H1 (cell line): ENCODE measurements around the gene RTEL1. TPM values are rescaled to one million over a fixed set of nuclear protein-coding genes. Genes with fewer than 3 reads are reported as not detected.

Experiments used
- CTCF ChIA-PET: fragments of 300-600 bp; sonication (Branson Sonifier 250); formaldehyde crosslinking; loops from one replicate; lab custom pipeline; 2021; ENCODE audit not compliant: partially characterized antibody; lab: Charles Lee
- POLR2A ChIA-PET: fragments of 300-600 bp; sonication (Branson Sonifier 250); formaldehyde crosslinking; loops from one replicate; lab custom pipeline; 2021; ENCODE audit warnings: inconsistent platforms; ENCODE audit not compliant: partially characterized antibody; lab: Charles Lee
- DNase-seq, 2 experiments: peaks; one replicate each; pipeline versions ENCODE4 v3.0.0 to v3.0.0-alpha.2; 2010 to 2022; ENCODE audit warnings: low spot score in 2 of 2, low read depth in 1 of 2, mixed read lengths in 1 of 2
- FAIRE-seq: peaks from 2 replicates; lab custom pipeline; 2011; peaks lifted over from hg19 to GRCh38; lab: Jason Lieb, UNC
- H2AFZ ChIP-seq: 2 replicates; pipeline ENCODE4 v1.8.1; 2012; ENCODE audit warnings: low read length, inconsistent platforms
- H2AK5ac ChIP-seq: 2 replicates; pipeline ENCODE4 v1.6.1; 2013; ENCODE audit warnings: low read depth, low read length
- H2BK120ac ChIP-seq: replicated peaks from 2 replicates; pipeline ENCODE3; 2013; ENCODE audit warnings: low read depth, low read length, inconsistent platforms
- H2BK12ac ChIP-seq: 2 replicates; pipeline ENCODE4 v1.6.1; 2013; ENCODE audit warnings: low read depth, low read length
- H2BK15ac ChIP-seq: 2 replicates; pipeline ENCODE4 v1.6.1; 2013; ENCODE audit warnings: low read length
- H2BK20ac ChIP-seq: 2 replicates; pipeline ENCODE4 v1.6.1; 2013; ENCODE audit warnings: low read length
- H2BK5ac ChIP-seq: 2 replicates; pipeline ENCODE4 v1.6.1; 2013; ENCODE audit warnings: low read depth, low read length
- H3K14ac ChIP-seq: 2 replicates; pipeline ENCODE4 v1.6.1; 2013; ENCODE audit warnings: inconsistent platforms; ENCODE audit not compliant: insufficient read length
- H3K18ac ChIP-seq: 2 replicates; pipeline ENCODE4 v1.6.1; 2013; ENCODE audit warnings: low read length; ENCODE audit errors: extremely low read depth
- H3K23ac ChIP-seq: 2 replicates; pipeline ENCODE4 v1.6.1; 2013; ENCODE audit warnings: inconsistent platforms; ENCODE audit not compliant: insufficient read length
- H3K23me2 ChIP-seq: 2 replicates; pipeline ENCODE4 v1.6.1; 2013; ENCODE audit warnings: low read depth, low read length
- H3K27ac ChIP-seq: 2 replicates; pipeline ENCODE4 v1.6.1; 2011; ENCODE audit warnings: low read depth, low read length, inconsistent platforms
- H3K27me3 ChIP-seq, 4 experiments: replicated peaks in 1 of 4; 1 replicate in 1 of 4; 2 replicates in 3 of 4; pipeline versions ENCODE4 v1.6.1 to v1.8.1; 2011 to 2013; ENCODE audit warnings: low read length in 3 of 4, mild to moderate bottlenecking in 3 of 4, inconsistent platforms in 2 of 4, mixed read lengths in 2 of 4, moderate library complexity in 1 of 4; ENCODE audit not compliant: control insufficient read depth in 3 of 4, insufficient read depth in 3 of 4; ENCODE audit errors: extremely low read depth in 1 of 4
- H3K36me3 ChIP-seq, 4 experiments: 2 replicates each; pipeline versions ENCODE4 v1.6.1 to v1.8.1; 2011 to 2013; ENCODE audit warnings: mild to moderate bottlenecking in 4 of 4, low read length in 3 of 4, moderate library complexity in 2 of 4, control low read depth in 1 of 4, inconsistent platforms in 1 of 4; ENCODE audit not compliant: insufficient read depth in 4 of 4, control insufficient read depth in 2 of 4
- H3K4ac ChIP-seq: replicated peaks from 2 replicates; pipeline ENCODE3; 2013; ENCODE audit warnings: low read length, low read depth, mixed read lengths, inconsistent platforms; ENCODE audit not compliant: insufficient read length
- H3K4me1 ChIP-seq, 4 experiments: replicated peaks in 1 of 4; 1 replicate in 1 of 4; 2 replicates in 3 of 4; pipeline versions ENCODE4 v1.6.1 to v1.8.1; 2011 to 2013; ENCODE audit warnings: low read length in 3 of 4, inconsistent platforms in 2 of 4, mixed read lengths in 1 of 4; ENCODE audit not compliant: insufficient read depth in 4 of 4, control insufficient read depth in 3 of 4
- H3K4me2 ChIP-seq, 2 experiments: 2 replicates each; pipeline versions ENCODE4 v1.6.1 to v1.8.1; 2011 to 2013; ENCODE audit warnings: low read depth in 2 of 2, low read length in 2 of 2, control low read depth in 1 of 2, inconsistent platforms in 1 of 2, mild to moderate bottlenecking in 1 of 2; ENCODE audit not compliant: insufficient read depth in 1 of 2
- H3K4me3 ChIP-seq, 4 experiments: fragments of 200-600, 300-600 bp in 1 of 4; sonication (generic), shearing (Covaris generic), sonication (Bioruptor Twin) in 1 of 4; 2 replicates each; pipeline versions ENCODE4 v1.5.1 to v1.8.1; 2011 to 2016; ENCODE audit warnings: low read length in 4 of 4, low read depth in 3 of 4, control low read depth in 2 of 4, inconsistent platforms in 2 of 4, mild to moderate bottlenecking in 2 of 4, mixed read lengths in 1 of 4, moderate library complexity in 1 of 4; ENCODE audit not compliant: insufficient read depth in 2 of 4; ENCODE audit errors: extremely low read depth in 1 of 4
- H3K56ac ChIP-seq: replicated peaks from 2 replicates; pipeline ENCODE3; 2013; ENCODE audit warnings: low read depth, mild to moderate bottlenecking, mixed read lengths, low read length, inconsistent platforms; ENCODE audit not compliant: insufficient read length
- H3K79me1 ChIP-seq: 2 replicates; pipeline ENCODE4 v1.6.1; 2013; ENCODE audit warnings: low read depth, low read length, control low read depth
- H3K79me2 ChIP-seq, 2 experiments: 2 replicates each; pipeline versions ENCODE4 v1.6.1 to v1.8.1; 2012 to 2013; ENCODE audit warnings: low read length in 2 of 2, mild to moderate bottlenecking in 2 of 2, inconsistent platforms in 1 of 2; ENCODE audit not compliant: insufficient read depth in 2 of 2, control insufficient read depth in 1 of 2
- H3K9ac ChIP-seq, 4 experiments: replicated peaks in 1 of 4; 1 replicate in 1 of 4; 2 replicates in 3 of 4; pipeline versions ENCODE4 v1.6.1 to v1.8.1; 2011 to 2013; ENCODE audit warnings: low read depth in 3 of 4, low read length in 3 of 4, control low read depth in 2 of 4, mild to moderate bottlenecking in 2 of 4, moderate library complexity in 2 of 4, inconsistent platforms in 1 of 4; ENCODE audit errors: extremely low read depth in 1 of 4
- H3K9me3 ChIP-seq, 2 experiments: 2 replicates each; pipeline versions ENCODE4 v1.6.1 to v1.8.1; 2012 to 2013; ENCODE audit warnings: mild to moderate bottlenecking in 2 of 2, moderate library complexity in 2 of 2, control low read depth in 1 of 2, inconsistent platforms in 1 of 2, low read depth in 1 of 2, low read length in 1 of 2, mixed read lengths in 1 of 2; ENCODE audit not compliant: insufficient read depth in 2 of 2
- H4K20me1 ChIP-seq, 2 experiments: replicated peaks in 1 of 2; 2 replicates each; pipeline versions ENCODE3 to v1.8.1; 2011 to 2013; ENCODE audit warnings: inconsistent platforms in 2 of 2, low read length in 2 of 2, mild to moderate bottlenecking in 1 of 2; ENCODE audit not compliant: insufficient read depth in 2 of 2, control insufficient read depth in 1 of 2
- H4K5ac ChIP-seq: 2 replicates; pipeline ENCODE4 v1.6.1; 2013; ENCODE audit warnings: low read length, low read depth, mixed read lengths, inconsistent platforms; ENCODE audit not compliant: insufficient read length
- H4K8ac ChIP-seq: 2 replicates; pipeline ENCODE4 v1.8.0; 2013; ENCODE audit warnings: mild to moderate bottlenecking, moderate library complexity, low read length, inconsistent platforms; ENCODE audit not compliant: insufficient read depth; ENCODE audit errors: extremely low read depth
- H4K91ac ChIP-seq: replicated peaks from 2 replicates; pipeline ENCODE3; 2013; ENCODE audit warnings: low read length, mixed read lengths, inconsistent platforms; ENCODE audit not compliant: insufficient read length
- CTCF ChIP-seq, 3 experiments: IDR thresholded peaks; 1 replicate in 2 of 3; 2 replicates in 1 of 3; pipeline versions ENCODE4 v1.5.1 to v1.6.1; 2011; ENCODE audit warnings: low read length in 3 of 3, mild to moderate bottlenecking in 3 of 3, inconsistent platforms in 2 of 3, low read depth in 1 of 3, moderate library complexity in 1 of 3; ENCODE audit not compliant: insufficient read depth in 1 of 3; ENCODE audit errors: control extremely low read depth in 1 of 3
- EGR1 ChIP-seq: IDR thresholded peaks from 2 replicates; pipeline ENCODE4 v1.6.1; 2011; ENCODE audit warnings: low read depth, low read length, borderline replicate concordance
- EP300 ChIP-seq, 2 experiments: IDR thresholded peaks; 1 replicate in 1 of 2; 2 replicates in 1 of 2; pipeline ENCODE4 v1.6.1; 2011 to 2012; ENCODE audit warnings: low read depth in 2 of 2, low read length in 2 of 2, mild to moderate bottlenecking in 2 of 2, borderline replicate concordance in 1 of 2, inconsistent platforms in 1 of 2, moderate library complexity in 1 of 2
- GTF2F1 ChIP-seq: IDR thresholded peaks from 2 replicates; pipeline ENCODE4 v1.6.1; 2012; ENCODE audit warnings: low read depth, low read length, improper control_type of control experiment, borderline replicate concordance
- KDM4A ChIP-seq: IDR thresholded peaks from one replicate; pipeline ENCODE4 v1.7.1; 2012; ENCODE audit warnings: low read depth, mild to moderate bottlenecking, moderate library complexity, low read length, inconsistent platforms; ENCODE audit not compliant: severe bottlenecking
- POLR2A ChIP-seq, 2 experiments: IDR thresholded peaks; 1 replicate in 1 of 2; 2 replicates in 1 of 2; pipeline ENCODE4 v1.6.1; 2011; ENCODE audit warnings: low read depth in 2 of 2, low read length in 2 of 2, mild to moderate bottlenecking in 2 of 2; ENCODE audit errors: control extremely low read depth in 1 of 2
- POLR2AphosphoS5 ChIP-seq: IDR thresholded peaks from 2 replicates; pipeline ENCODE4 v1.6.1; 2011; ENCODE audit warnings: low read depth, low read length
- SAP30 ChIP-seq: fragments of 300-600 bp; sonication (generic); IDR thresholded peaks from 2 replicates; pipeline ENCODE4 v1.7.1; 2012; ENCODE audit warnings: low read length, moderate library complexity, mild to moderate bottlenecking, inconsistent platforms; ENCODE audit not compliant: insufficient read depth, insufficient replicate concordance
- WGBS, 2 experiments: shearing (Covaris generic) in 1 of 2; methylation state at CpG; one replicate each; pipeline versions ENCODE4 v1.1.6 to v1.1.7; 2013 to 2015; ENCODE audit warnings: low lambda C conversion rate in 2 of 2, mixed read lengths in 2 of 2, inconsistent platforms in 1 of 2, low coverage in 1 of 2, missing lambda C conversion rate in 1 of 2; ENCODE audit not compliant: insufficient replicate concordance in 2 of 2, insufficient coverage in 1 of 2, insufficient read length in 1 of 2; ENCODE audit errors: extremely low coverage in 1 of 2, missing lambda C conversion rate in 1 of 2; 5-methylcytosine and 5-hydroxymethylcytosine counted together
- polyA plus RNA-seq, 7 experiments: library from polyadenylated mRNA; depleted of rRNA in 3 of 7; stranded (reverse) in 5 of 7; unstranded in 2 of 7; fragments of >200 nt in 5 of 7; fragments of 200-250 nt in 2 of 7; gene quantifications; 1 replicate in 5 of 7; 2 replicates in 1 of 7; 4 replicates in 1 of 7; pipeline versions ENCODE4 v1.2.1 to v1.2.3, GENCODE V29; 2011 to 2013; ENCODE audit warnings: missing spikeins in 2 of 7, mixed read lengths in 2 of 7
- total RNA-seq: library from RNA; stranded (reverse); fragmentation: NEBNext Ultra II Directional; extraction: Animal tissue kit (Norgen Biotek cat#: 25700); gene quantifications from 2 replicates; pipeline ENCODE4 v1.2.1, GENCODE V29; 2021

Gene RTEL1
- total and polyA plus RNA-seq, 2 of the 8 experiments (the other 6 are each of a cell fraction or from before 2014, with no cell fraction given), result 16.2 to 37.1 TPM

DNA sequence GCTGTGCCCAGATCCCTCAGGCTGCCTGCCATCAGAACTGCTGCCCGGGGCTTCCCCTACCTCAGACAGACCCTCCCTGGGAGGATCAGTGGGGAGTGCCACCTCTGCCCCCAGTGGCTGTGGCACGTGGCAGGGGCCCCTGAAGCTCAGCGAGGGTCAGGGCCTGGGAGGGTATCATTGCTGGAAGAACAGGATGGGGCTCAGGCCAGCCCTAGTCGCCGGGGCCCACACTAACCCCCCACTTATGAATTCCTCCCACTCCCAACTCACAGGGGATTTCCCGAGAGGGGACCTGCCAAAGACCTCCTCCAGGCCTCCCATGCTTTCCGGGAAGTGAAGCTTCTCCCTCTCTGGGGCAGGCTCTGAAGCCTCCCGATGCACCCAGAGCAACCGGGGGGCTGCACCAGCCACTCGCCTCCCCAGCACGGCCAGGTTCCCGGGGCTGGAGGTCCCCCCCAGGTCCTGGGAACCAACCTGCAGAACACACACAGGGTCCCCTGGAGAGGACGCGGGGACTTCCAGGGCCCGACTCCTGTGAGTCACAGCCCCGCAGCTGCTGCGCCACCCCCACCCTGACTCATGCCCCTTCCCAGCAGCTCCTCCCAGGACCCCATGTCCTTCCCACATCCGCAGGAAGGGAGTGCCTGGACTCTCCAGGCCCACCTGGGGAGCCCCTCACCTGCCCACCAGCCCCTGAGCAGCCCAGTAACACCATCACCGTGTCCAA is 40.8 kb downstream of the RTEL1 start:
- 84% methylated on average over 14 of the region's 19 CpGs; no CpG with 5 or more reads in 1 of the 2 experiments for WGBS, 2 experiments
- H3K56ac ChIP-seq, result no peak overlapping the region
- no peak overlapping the region for H2BK20ac ChIP-seq
- no peak overlapping the region for H2BK120ac ChIP-seq
- H3K18ac ChIP-seq, result no peak overlapping the region
- H2BK15ac ChIP-seq, result no peak overlapping the region
- H3K4me3 ChIP-seq, result no peak overlapping the region
- FAIRE-seq (no peak), DNase-seq (no peak)
- H2AFZ ChIP-seq, result no peak overlapping the region
- peaks cover 0 to 3% (median 0%) of the 10 kb centered on the region in 4 experiments; a peak in 1 of 8 replicates for H3K36me3 ChIP-seq
- no peak overlapping the region for H3K14ac ChIP-seq
- H2AK5ac ChIP-seq, result no peak overlapping the region
- no peaks in the 10 kb centered on the region for H3K27me3 ChIP-seq
- H3K4ac ChIP-seq, result no peak overlapping the region
- H3K79me1 ChIP-seq, result no peaks in the 10 kb centered on the region
- no peak overlapping the region for H2BK12ac ChIP-seq
- no peaks in the 10 kb centered on the region for H3K79me2 ChIP-seq
- H4K91ac ChIP-seq, result no peak overlapping the region
- H4K20me1 ChIP-seq, result peaks cover 2 to 10% of the 10 kb centered on the region in 2 experiments
- H3K23ac ChIP-seq, result no peak overlapping the region
- H2BK5ac ChIP-seq, result no peak overlapping the region
- ChIA-PET POLR2A (interaction anchor here (0.5 to 4.2 kb wide), 21 partner anchors 10 to 510 kb away, joined by 3 to 31 read pairs (median 3); partner anchors contain the start of genes LIME1, RTEL1, SLC2A4RG and UCKL1), CTCF (interaction anchor here (0.6 to 2.4 kb wide), 6 partner anchors 9 to 240 kb away, joined by 3 to 9 read pairs (median 4); partner anchors contain the start of genes ARFRP1 and ZGPAT)
- TF ChIP-seq SAP30 (no peak), EGR1 (no peak), KDM4A (no peak), POLR2AphosphoS5 (peak; percentile 10; the same call in 1 of the 2 replicates), POLR2A (IDR thresholded peaks at IDR 0.05; ENCODE audit: control extremely low read depth in 1 of 2, low read depth in 2 of 2, low read length in 2 of 2) (peak; percentile 16 to 19; a peak in 2 of 3 replicates), GTF2F1 (no peak), EP300 (IDR thresholded peaks at IDR 0.05; ENCODE audit: borderline replicate concordance in 1 of 2, low read depth in 2 of 2, low read length in 2 of 2) (no peak), CTCF (IDR thresholded peaks at IDR 0.05; ENCODE audit: control extremely low read depth in 1 of 3, insufficient read depth in 1 of 3, low read depth in 1 of 3, low read length in 3 of 3) (no peak)
- H4K8ac ChIP-seq, result peak overlapping the region; percentile 65; the same call in 1 of the 2 replicates
- H3K4me1 ChIP-seq, result peaks cover 0 to 12% (median 7%) of the 10 kb centered on the region in 4 experiments; a peak in 4 of 7 replicates
- no peak overlapping the region for H4K5ac ChIP-seq
- H3K9me3 ChIP-seq, result no peaks in the 10 kb centered on the region
- peaks cover 5% of the 10 kb centered on the region; the same call in 1 of the 2 replicates for H3K23me2 ChIP-seq
- H3K4me2 ChIP-seq, result no peak overlapping the region
- H3K27ac ChIP-seq, result no peak overlapping the region
- H3K9ac ChIP-seq, result no peak overlapping the region
